SK-N-MC (cell line): ENCODE measurements around the gene RFC5.
A peak's percentile ranks its signal among the peaks of the same experiment; 100 is the strongest.

ENCODE experiments used
- DNase-seq: peaks from one replicate; pipeline ENCODE4 v3.0.0-alpha.2; 2011; ENCODE audit warnings: low read depth, low spot score
- H3K27ac ChIP-seq: fragments of 200-600 bp; sonication (generic); 2 replicates; pipeline ENCODE4 v1.5.1; 2016; ENCODE audit warnings: mixed run types
- H3K36me3 ChIP-seq: fragments of 200-600 bp; sonication (generic); 2 replicates; pipeline ENCODE4 v1.6.1; 2017; ENCODE audit warnings: antibody characterized with exemption, low read length, mixed read lengths; ENCODE audit not compliant: insufficient read depth
- H3K4me3 ChIP-seq: fragments of 200-600 bp; sonication (generic); 2 replicates; pipeline ENCODE4 v1.5.1; 2016
- H3K9ac ChIP-seq: fragments of 200-600 bp; sonication (generic); 2 replicates; pipeline ENCODE4 v1.8.0; 2017; ENCODE audit warnings: mixed run types, mixed read lengths; ENCODE audit not compliant: insufficient read length
- H3K9me3 ChIP-seq: fragments of 200-600 bp; sonication (generic); 2 replicates; pipeline ENCODE4 v1.6.1; 2017; ENCODE audit warnings: low read depth, mild to moderate bottlenecking, antibody characterized with exemption, low read length, moderate library complexity, mixed read lengths
- EZH2 ChIP-seq: fragments of 200-600 bp; sonication (generic); IDR thresholded peaks from one replicate; pipeline ENCODE4 v1.6.1; 2017; ENCODE audit warnings: antibody characterized with exemption
- FOXP2 ChIP-seq: optimal IDR thresholded peaks from 2 replicates; pipeline ENCODE3; 2011; ENCODE audit warnings: mild to moderate bottlenecking, moderate library complexity; ENCODE audit not compliant: insufficient read depth; ENCODE audit errors: extremely low read length, control extremely low read depth
- POLR2AphosphoS5 ChIP-seq: IDR thresholded peaks from 2 replicates; pipeline ENCODE4 v1.6.1; 2012; ENCODE audit warnings: mild to moderate bottlenecking, low read depth, low read length, borderline replicate concordance

RFC5 gene

GRCh38 chr12:118016424-118017264 is at the start of gene RFC5:
Gene RFC5 (plus strand): TSS chr12:118016703. CDS start chr12:118016828, 125 bp downstream.
- no peak for TF ChIP-seq FOXP2
- TF ChIP-seq POLR2AphosphoS5 = peak; percentile 91
- TF ChIP-seq EZH2 = no peak
- no peaks in the 10 kb centered on the region for H3K9me3 ChIP-seq
- peaks cover 39% of the 10 kb centered on the region for H3K36me3 ChIP-seq
- peak within 1 kb of the TSS; percentile 36; the same call in 1 of the 2 replicates for H3K27ac ChIP-seq
- H3K4me3 ChIP-seq = peak within 1 kb of the TSS; percentile 93
- peak; percentile 50 for DNase-seq
- H3K9ac ChIP-seq = peak within 1 kb of the TSS; percentile 98

GRCh38 chr12:117967043-117967442 is 49.5 kb upstream of the RFC5 start:
- no peak overlapping the region for H3K27ac ChIP-seq
- no peak for DNase-seq
- H3K9ac ChIP-seq = no peak overlapping the region
- TF ChIP-seq POLR2AphosphoS5 (no peak), FOXP2 (no peak), EZH2 (no peak)
- H3K9me3 ChIP-seq = no peaks in the 10 kb centered on the region
- no peaks in the 10 kb centered on the region for H3K36me3 ChIP-seq
- no peak overlapping the region for H3K4me3 ChIP-seq

GRCh38 chr12:117967512-117967911 is 49.0 kb upstream of the RFC5 start:
- Histone ChIP-seq H3K4me3 (no peak overlapping the region), H3K9me3 (no peaks in the 10 kb centered on the region), H3K36me3 (no peaks in the 10 kb centered on the region), H3K27ac (no peak overlapping the region), H3K9ac (no peak overlapping the region)
- DNase-seq = no peak
- TF ChIP-seq POLR2AphosphoS5 = no peak
- no peak for TF ChIP-seq EZH2
- TF ChIP-seq FOXP2 = no peak

- H3K27ac ChIP-seq = no peak overlapping the region
- TF ChIP-seq EZH2 (no peak), FOXP2 (no peak), POLR2AphosphoS5 (no peak)
- H3K9me3 ChIP-seq = no peaks in the 10 kb centered on the region
- no peak overlapping the region for H3K9ac ChIP-seq
- H3K4me3 ChIP-seq = no peak overlapping the region
- no peaks in the 10 kb centered on the region for H3K36me3 ChIP-seq
- no peak for DNase-seq
Measured at GRCh38 chr12:117968151-117968789, 48.2 kb upstream of the RFC5 start.

- H3K36me3 ChIP-seq = no peaks in the 10 kb centered on the region
- no peak within 1 kb of the TSS for H3K4me3 ChIP-seq
- no peak within 1 kb of the TSS for H3K27ac ChIP-seq
- H3K9me3 ChIP-seq = no peaks in the 10 kb centered on the region
- TF ChIP-seq FOXP2 (no peak), POLR2AphosphoS5 (no peak), EZH2 (no peak)
- H3K9ac ChIP-seq = no peak within 1 kb of the TSS
- no peak for DNase-seq
Measured at GRCh38 chr12:117968826-117969659, 47.5 kb upstream of the RFC5 start, which contains the start of gene KSR2. Gene KSR2 (minus strand): TSS chr12:117968990. CDS start chr12:117968255, 735 bp downstream.

- Histone ChIP-seq H3K36me3 (no peaks in the 10 kb centered on the region), H3K9me3 (no peaks in the 10 kb centered on the region), H3K27ac (no peak overlapping the region), H3K9ac (no peak overlapping the region), H3K4me3 (no peak overlapping the region)
- TF ChIP-seq FOXP2 (no peak), EZH2 (no peak), POLR2AphosphoS5 (no peak)
- no peak for DNase-seq
Measured at GRCh38 chr12:117970334-117970733, 46.2 kb upstream of the RFC5 start.

GRCh38 chr12:117972301-117972700 is 44.2 kb upstream of the RFC5 start:
- Histone ChIP-seq H3K9ac (no peak overlapping the region), H3K27ac (no peak overlapping the region), H3K36me3 (no peaks in the 10 kb centered on the region), H3K4me3 (no peak overlapping the region), H3K9me3 (no peaks in the 10 kb centered on the region)
- TF ChIP-seq FOXP2 (no peak), EZH2 (no peak), POLR2AphosphoS5 (no peak)
- DNase-seq = no peak

- H3K36me3 ChIP-seq = no peaks in the 10 kb centered on the region
- TF ChIP-seq POLR2AphosphoS5 (no peak), EZH2 (no peak), FOXP2 (no peak)
- H3K27ac ChIP-seq = no peak overlapping the region
- H3K9ac ChIP-seq = no peak overlapping the region
- no peaks in the 10 kb centered on the region for H3K9me3 ChIP-seq
- no peak for DNase-seq
- no peak overlapping the region for H3K4me3 ChIP-seq
Measured at GRCh38 chr12:117975006-117975405, 41.5 kb upstream of the RFC5 start.
